Measurements from ENCODE around the gene AHCYL1. TPM values are rescaled to one million over a fixed set of nuclear protein-coding genes. Genes with fewer than 3 reads are reported as not detected.

AHCYL1 gene
- polyA plus RNA-seq, 1 donor (not counting 4 experiments of a cell fraction or from before 2014, with no cell fraction given), result 64.8 TPM

GRCh38 chr1:109993885-109994284 is 9.3 kb downstream of the AHCYL1 start:
- Histone ChIP-seq H3K79me2 (ENCODE audit: control insufficient read depth, insufficient read depth, low read length) (peaks cover 55% of the 10 kb centered on the region), H3K36me3 (ENCODE audit: control insufficient read depth in 2 of 2, extremely low read depth in 1 of 2, insufficient read depth in 2 of 2, low read length in 2 of 2) (peaks cover 0 to 3% of the 10 kb centered on the region in 2 experiments), H3K4me3 (ENCODE audit: control insufficient read depth in 2 of 3, extremely low read depth in 1 of 3, insufficient read depth in 2 of 3, low read depth in 1 of 3, low read length in 3 of 3) (no peak overlapping the region), H2AFZ (ENCODE audit: control insufficient read depth, low read length) (no peak overlapping the region), H4K20me1 (ENCODE audit: control insufficient read depth, extremely low read depth, insufficient read depth, low read length) (no peaks in the 10 kb centered on the region), H3K4me1 (ENCODE audit: control insufficient read depth, extremely low read depth, insufficient read depth, low read length) (peaks cover 18% of the 10 kb centered on the region), H3K9me1 (ENCODE audit: control insufficient read depth, extremely low read depth, insufficient read depth, low read length) (peaks cover 3% of the 10 kb centered on the region), H3K4me2 (ENCODE audit: control insufficient read depth, extremely low read depth, insufficient read depth, low read depth, low read length) (no peak overlapping the region), H3K9ac (ENCODE audit: control insufficient read depth, extremely low read depth, insufficient read depth, low read length) (no peak overlapping the region), H3K27ac (ENCODE audit: control insufficient read depth, insufficient read depth, low read length) (no peak overlapping the region), H3K9me3 (ENCODE audit: control insufficient read depth, low read depth, low read length) (no peaks in the 10 kb centered on the region), H3K27me3 (ENCODE audit: control insufficient read depth, extremely low read depth, insufficient read depth, low read length) (no peaks in the 10 kb centered on the region)
- DNase-seq (ENCODE audit: low read depth, low spot score), result no peak
- TF ChIP-seq EZH2 (IDR thresholded peaks at IDR 0.05; ENCODE audit: low read length) (no peak), CTCF (optimal IDR thresholded peaks at IDR 0.05 in 1 of 3, IDR thresholded peaks at IDR 0.05 in 1 of 3, conservative IDR thresholded peaks at IDR 0.05 in 1 of 3; ENCODE audit: extremely low read depth in 1 of 3, insufficient read depth in 2 of 3, low read length in 3 of 3) (no peak)
- no peak for FAIRE-seq
- dilution Hi-C loops (cut with MboI; ENCODE audit: extremely low pct_ligation_motif_present, low sequenced_read_pairs), result no loop called here

GRCh38 chr1:109994654-109995053 is 10.1 kb downstream of the AHCYL1 start:
- Histone ChIP-seq H3K9me1 (ENCODE audit: control insufficient read depth, extremely low read depth, insufficient read depth, low read length) (peaks cover 3% of the 10 kb centered on the region), H3K27me3 (ENCODE audit: control insufficient read depth, extremely low read depth, insufficient read depth, low read length) (no peaks in the 10 kb centered on the region), H3K27ac (ENCODE audit: control insufficient read depth, insufficient read depth, low read length) (no peak overlapping the region), H3K79me2 (ENCODE audit: control insufficient read depth, insufficient read depth, low read length) (peaks cover 55% of the 10 kb centered on the region), H4K20me1 (ENCODE audit: control insufficient read depth, extremely low read depth, insufficient read depth, low read length) (no peaks in the 10 kb centered on the region), H3K4me2 (ENCODE audit: control insufficient read depth, extremely low read depth, insufficient read depth, low read depth, low read length) (no peak overlapping the region), H2AFZ (ENCODE audit: control insufficient read depth, low read length) (no peak overlapping the region), H3K9ac (ENCODE audit: control insufficient read depth, extremely low read depth, insufficient read depth, low read length) (no peak overlapping the region), H3K9me3 (ENCODE audit: control insufficient read depth, low read depth, low read length) (no peaks in the 10 kb centered on the region), H3K4me3 (ENCODE audit: control insufficient read depth in 2 of 3, extremely low read depth in 1 of 3, insufficient read depth in 2 of 3, low read depth in 1 of 3, low read length in 3 of 3) (no peak overlapping the region), H3K36me3 (ENCODE audit: control insufficient read depth in 2 of 2, extremely low read depth in 1 of 2, insufficient read depth in 2 of 2, low read length in 2 of 2) (peaks cover 0 to 3% of the 10 kb centered on the region in 2 experiments), H3K4me1 (ENCODE audit: control insufficient read depth, extremely low read depth, insufficient read depth, low read length) (peaks cover 11% of the 10 kb centered on the region)
- FAIRE-seq (no peak), DNase-seq (ENCODE audit: low read depth, low spot score) (no peak)
- no peak for TF ChIP-seq CTCF (optimal IDR thresholded peaks at IDR 0.05 in 1 of 3, IDR thresholded peaks at IDR 0.05 in 1 of 3, conservative IDR thresholded peaks at IDR 0.05 in 1 of 3; ENCODE audit: extremely low read depth in 1 of 3, insufficient read depth in 2 of 3, low read length in 3 of 3)
- no peak for TF ChIP-seq EZH2 (IDR thresholded peaks at IDR 0.05; ENCODE audit: low read length)
- dilution Hi-C loops (cut with MboI; ENCODE audit: extremely low pct_ligation_motif_present, low sequenced_read_pairs), result no loop called here
